SKM-1 (cell line): Measurements from ENCODE around the gene AGPS.
"Not testable (repeated sequence)": the region's sequence is repeated elsewhere in the genome, so short reads cannot be mapped to it uniquely, and the experiment has no call there.

Experiments
- DNase-seq: peaks from one replicate; lab custom pipeline; 2025; ENCODE audit not compliant: unreplicated experiment; lab: John Stamatoyannopoulos, UW

The AGPS gene

DNA sequence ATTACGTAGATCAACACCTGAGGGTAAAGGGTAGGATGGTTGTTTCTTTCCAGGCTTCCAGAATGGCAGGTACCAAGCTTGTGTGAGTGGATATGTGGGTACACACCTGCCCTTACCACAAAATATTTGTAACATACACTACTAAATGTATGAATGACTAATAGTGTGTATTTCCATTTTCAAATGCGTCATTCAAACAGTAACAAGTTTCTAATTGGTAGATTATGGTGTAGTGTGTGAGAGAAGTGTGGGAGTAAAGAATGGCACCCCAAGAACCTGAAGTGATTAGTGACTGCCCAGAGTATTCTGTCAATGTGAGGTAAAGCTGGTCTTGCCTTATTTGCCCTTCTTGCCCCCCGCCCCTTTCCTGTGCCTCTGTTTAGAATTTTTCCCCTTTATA is 21.1 kb downstream of the AGPS start:
- DNase-seq = no peak

GRCh38 chr2:177419274-177419673 is 26.7 kb downstream of the AGPS start:
- DNase-seq = no peak

DNA sequence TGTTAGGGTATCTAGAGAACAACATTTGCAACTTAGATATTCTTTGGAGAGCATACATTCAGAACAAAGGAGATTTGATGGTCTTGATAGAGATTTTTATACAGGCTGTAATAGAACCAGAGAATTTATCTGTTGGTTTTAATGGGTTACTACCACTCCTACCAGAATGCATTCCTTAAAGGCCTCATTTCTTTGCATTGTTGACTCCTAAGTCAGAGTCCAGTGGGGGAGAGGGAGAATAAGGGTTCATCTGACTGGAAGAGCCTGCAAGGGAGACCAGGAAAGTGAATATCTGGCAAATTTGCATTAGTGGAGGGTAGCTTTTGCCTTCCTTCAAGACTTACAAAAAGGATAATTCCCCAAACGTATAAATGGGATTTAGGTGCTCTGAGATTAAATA is 29.7 kb downstream of the AGPS start:
- no peak for DNase-seq

- not testable (repeated sequence) for DNase-seq
These were observed 31.5 kb downstream of the AGPS start for GRCh38 chr2:177424120-177424519.

DNA sequence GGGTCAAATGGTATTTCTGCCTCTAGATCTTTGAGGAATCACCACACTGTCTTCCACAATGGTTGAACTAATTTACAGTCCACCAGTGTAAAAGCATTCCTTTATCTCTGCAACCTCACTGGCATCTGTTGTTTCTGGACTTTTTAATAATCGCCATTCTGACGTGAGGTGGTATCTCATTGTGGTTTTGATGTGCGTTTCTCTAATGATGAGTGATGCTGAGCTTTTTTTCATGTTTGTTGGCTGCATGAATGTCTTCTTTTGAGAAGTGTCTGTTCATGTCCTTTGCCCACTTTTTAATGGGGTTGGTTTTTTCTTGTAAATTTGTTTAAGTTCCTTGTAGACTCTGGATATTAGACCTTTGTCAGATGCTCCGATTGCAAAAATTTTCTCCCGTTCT is 32.0 kb downstream of the AGPS start:
- not testable (repeated sequence) for DNase-seq

DNA sequence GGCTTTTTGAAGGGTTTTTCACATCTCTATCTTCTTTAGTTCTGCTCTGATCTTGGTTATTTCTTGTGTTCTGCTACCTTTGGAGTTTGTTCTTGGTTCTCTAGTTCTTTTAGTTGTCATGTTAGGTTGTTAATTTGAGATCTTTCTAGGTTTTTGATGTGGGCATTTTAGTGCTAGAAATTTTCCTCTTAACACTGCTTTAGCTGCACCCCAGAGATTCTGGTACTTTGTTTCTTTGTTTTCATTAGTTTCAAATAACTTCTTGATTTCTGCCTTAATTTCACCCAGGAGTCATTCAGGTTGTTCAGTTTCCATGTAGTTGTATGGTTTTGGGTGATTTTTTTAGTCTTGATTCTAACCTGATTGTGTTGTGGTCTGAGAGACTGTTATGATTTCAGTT is 34.7 kb downstream of the AGPS start:
- no peak for DNase-seq

GRCh38 chr2:177427936-177428335 is 35.4 kb downstream of the AGPS start:
- DNase-seq = not testable (repeated sequence)

- DNase-seq = no peak
These were observed 37.2 kb downstream of the AGPS start for GRCh38 chr2:177429688-177430325.

DNA sequence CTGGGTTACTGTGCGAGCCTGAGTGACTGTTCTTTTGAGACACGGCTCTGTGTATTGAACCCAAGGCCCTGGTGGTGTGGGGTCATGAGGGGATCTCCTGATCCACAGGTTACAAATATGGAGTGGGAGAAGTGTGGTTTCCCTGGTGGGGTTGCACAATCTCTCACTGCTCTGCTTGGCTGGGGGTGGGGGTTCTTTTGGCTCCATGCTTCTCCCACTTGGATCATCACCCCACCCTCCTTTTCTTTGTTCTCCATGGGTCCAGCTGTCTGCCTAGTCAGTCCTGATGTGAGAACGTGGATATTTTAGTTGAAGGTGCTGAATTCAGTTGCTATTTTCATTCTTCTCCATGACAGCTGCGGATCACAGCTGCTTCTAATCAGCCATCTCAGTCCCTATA is 37.8 kb downstream of the AGPS start:
- no peak for DNase-seq

DNA sequence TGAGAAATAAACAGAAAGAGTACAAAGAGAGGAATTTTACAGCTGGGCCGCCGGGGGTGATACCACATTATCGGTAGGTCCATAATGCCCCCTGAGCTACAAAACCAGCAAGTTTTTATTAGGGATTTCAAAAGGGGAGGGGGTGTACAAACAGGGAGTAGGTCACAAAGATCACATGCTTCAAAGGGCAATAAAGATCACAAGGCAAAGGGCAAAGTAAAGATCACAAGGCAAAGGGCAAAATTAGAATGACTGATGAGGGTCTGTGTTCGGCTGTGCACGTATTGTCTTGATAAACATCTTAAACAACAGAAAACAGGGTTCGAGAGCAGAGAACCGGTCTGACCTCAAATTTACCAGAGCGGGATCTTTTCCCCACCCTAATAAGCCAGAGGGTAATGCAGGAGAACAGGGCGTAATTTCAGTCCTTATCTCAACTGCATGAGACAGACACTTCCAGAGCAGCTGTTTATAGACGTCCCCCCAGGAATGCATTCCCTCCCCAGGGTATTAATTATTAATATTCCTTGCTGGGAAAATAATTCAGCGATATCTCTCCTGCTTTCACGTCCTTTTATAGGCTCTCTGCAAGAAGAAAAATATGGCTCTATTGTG is 38.6 kb downstream of the AGPS start:
- DNase-seq = not testable (repeated sequence)

- no peak for DNase-seq
These were observed 40.1 kb downstream of the AGPS start for GRCh38 chr2:177432703-177433102.

DNA sequence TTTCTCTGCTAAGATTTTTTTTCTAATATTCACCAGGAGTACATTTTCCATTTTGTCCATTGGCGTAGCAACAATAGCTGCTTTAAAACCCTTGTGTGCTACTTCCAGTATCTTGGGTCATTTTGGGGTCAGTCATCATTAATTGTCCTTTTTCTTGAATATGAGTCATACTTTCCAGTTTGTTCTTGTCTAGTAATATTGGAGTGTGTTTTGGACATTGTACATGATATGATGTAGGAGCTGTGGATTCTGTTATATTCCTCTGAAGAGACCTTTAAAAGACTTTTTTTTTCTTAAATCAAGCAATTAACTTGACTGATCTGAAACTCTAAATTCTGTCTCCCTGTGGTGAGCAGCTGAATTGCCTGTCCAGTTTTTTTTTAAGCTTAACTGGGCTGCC is 40.8 kb downstream of the AGPS start:
- no peak for DNase-seq

- DNase-seq = no peak
These were observed 41.9 kb downstream of the AGPS start for GRCh38 chr2:177434475-177434874.

DNA sequence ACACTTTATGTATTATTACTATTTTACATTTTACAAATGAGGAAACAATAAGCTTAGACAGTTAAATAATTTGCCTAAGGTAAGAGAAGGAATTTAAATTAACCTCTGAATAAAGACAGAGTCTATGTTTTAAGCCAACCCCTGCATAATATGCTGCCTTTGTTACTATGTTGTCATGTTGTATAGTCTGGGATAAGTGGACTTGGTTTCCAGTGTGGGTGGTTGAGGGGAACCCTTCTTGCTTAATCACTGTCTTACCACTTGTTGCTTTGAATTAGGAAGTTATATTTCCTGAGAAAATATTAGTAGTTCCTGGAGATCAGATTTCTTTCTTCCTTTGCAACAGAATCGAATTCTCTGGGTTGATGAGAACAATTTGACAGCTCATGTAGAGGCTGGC is 52.6 kb downstream of the AGPS start:
- DNase-seq = no peak

DNA sequence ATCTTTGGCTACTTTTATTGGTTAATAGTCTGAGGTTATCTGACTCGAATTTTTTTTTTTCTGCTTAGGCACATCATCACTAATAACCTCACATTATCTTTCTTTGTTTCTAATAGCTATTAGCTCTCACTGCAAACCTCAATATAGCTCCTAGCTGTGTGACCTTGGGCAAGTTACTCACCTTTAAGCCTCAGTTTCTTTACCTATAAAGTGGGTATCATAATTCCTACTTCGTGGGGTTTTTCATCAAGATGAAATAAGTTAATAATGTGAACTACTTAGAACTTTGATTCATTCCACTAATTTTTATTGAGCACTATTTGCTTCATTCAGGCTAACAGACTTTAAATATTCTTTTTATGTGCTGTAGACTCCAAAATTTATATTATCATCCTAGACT is 55.5 kb downstream of the AGPS start:
- no peak for DNase-seq

- no peak for DNase-seq
These were observed 56.6 kb downstream of the AGPS start for GRCh38 chr2:177449159-177449558.

DNA sequence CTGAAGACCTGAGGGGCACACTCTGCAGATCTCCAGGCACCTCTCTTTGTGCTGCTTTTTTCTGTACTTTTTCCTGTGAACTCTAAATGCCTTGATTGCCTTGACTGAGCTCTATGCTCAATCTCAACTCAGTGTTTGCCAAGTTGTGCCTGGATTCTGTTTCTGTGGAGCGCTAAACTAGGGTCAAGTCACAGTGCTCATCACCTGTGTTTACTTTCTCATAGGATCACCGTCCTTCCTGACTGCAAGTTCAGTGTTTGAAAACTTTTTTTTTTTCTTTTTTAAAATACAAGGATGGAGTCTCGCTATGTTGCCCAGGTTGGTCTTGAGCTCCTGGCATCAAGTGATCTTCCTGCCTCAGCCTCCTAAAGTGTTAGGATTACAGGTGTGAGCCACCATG is 62.6 kb downstream of the AGPS start:
- no peak for DNase-seq

DNA sequence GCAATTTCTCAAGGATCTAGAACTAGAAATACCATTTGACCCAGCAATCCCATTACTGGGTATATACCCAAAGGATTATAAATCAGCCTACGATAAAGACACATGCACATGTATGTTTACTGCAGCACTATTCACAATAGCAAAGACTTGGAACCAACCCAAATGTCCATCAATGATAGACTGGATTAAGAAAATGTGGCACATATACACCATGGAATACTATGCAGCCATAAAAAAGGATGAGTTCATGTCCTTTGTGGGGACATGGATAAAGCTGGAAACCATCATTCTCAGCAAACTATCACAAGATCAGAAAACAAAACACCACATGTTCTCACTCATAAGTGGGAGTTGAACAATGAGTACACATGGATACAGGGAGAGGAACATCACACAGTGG is 67.2 kb downstream of the AGPS start:
- DNase-seq = not testable (repeated sequence)

DNA sequence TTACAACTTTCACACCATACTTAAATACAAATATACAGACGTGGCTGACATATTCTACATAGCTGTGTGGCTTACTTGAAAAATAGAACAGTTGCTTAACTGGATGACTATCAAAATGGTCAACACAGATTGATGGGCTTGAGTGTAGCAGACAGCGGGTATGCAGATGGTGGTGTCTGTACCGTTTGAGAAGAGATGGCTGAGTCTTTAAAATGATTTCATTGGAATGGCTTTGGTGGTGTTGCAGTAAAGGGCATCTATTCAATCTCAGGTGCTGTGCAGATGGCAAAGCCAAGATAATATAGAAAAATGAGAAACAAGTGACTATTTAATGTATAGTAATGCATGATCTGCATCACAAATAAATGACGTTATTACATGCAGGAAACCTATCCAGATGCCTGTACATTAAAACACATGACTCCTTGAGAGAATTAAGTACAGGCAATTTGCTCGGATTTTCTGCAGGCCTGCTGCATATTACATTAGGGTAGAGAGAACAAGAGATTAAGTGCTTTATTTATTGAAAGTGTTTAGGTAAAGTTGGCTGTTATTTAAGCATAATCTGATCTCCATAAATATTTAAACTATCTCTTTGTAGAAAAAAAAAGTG is 68.5 kb downstream of the AGPS start:
- DNase-seq = no peak

DNA sequence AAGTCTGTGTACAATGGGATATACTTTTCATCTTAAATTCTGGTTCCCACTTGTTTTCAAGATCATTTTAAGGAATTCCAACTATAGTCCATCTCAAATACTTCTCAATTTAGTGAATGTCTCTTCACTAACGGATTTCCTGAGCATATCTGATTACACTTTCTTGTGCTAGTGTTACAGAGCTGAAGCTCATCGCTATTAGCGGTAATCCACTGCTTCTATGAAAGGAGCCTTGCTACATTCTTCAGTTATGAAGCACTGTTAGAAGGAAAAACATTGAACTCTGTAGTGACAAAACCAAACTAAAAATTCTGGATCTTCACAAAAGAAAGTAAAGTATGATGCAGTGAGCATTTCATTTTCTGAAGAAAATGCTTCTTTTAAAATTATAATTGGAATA is 72.0 kb downstream of the AGPS start:
- DNase-seq = no peak

GRCh38 chr2:177465400-177466138 is 73.0 kb downstream of the AGPS start:
- no peak for DNase-seq
